NCI-H128 (cell line): Measurements from ENCODE around the gene TYMP.

Experiments used
- DNase-seq: peaks from one replicate; lab custom pipeline; 2025; ENCODE audit not compliant: unreplicated experiment; lab: John Stamatoyannopoulos, UW

Gene TYMP

GRCh38 chr22:50505776-50506610, 23.8 kb downstream of the TYMP start:
- DNase-seq, result no peak

- no peak for DNase-seq
These were observed 24.5 kb downstream of the TYMP start for GRCh38 chr22:50505276-50505775.

GRCh38 chr22:50504369-50505211, 25.2 kb downstream of the TYMP start:
- DNase-seq, result no peak

DNA sequence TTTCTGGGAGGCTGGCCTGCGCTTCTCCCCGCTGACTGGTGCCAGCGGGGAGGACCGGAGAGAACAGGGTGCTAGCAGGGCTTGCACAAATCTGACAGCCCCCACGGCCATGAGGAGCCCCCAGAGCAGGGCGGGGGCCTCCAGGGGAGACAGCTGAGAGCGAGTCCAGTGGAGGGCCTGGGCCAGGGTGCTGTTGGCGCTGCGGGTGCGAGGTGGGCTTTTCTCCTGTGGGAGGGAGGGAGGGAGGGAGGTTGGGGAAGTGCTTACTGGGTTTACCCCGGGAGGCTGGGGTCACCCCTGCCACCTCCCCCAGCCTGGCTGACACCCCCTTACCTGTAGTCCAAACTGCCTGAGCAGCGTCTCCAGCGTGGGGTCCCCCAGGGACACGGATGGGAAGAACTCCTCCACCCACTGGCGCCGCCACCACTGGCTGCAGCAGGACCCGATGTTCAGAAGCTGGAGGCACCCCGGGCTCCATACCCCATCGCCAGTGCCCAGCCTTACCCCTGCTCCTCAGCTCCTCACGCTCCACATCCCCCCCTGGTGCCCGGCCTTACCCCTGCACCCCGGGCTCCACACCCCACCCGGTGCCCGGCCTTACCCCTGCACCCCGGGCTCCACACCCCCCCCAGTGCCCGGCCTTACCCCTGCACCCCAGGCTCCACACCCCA, 26.2 kb downstream of the TYMP start:
- no peak for DNase-seq

DNA sequence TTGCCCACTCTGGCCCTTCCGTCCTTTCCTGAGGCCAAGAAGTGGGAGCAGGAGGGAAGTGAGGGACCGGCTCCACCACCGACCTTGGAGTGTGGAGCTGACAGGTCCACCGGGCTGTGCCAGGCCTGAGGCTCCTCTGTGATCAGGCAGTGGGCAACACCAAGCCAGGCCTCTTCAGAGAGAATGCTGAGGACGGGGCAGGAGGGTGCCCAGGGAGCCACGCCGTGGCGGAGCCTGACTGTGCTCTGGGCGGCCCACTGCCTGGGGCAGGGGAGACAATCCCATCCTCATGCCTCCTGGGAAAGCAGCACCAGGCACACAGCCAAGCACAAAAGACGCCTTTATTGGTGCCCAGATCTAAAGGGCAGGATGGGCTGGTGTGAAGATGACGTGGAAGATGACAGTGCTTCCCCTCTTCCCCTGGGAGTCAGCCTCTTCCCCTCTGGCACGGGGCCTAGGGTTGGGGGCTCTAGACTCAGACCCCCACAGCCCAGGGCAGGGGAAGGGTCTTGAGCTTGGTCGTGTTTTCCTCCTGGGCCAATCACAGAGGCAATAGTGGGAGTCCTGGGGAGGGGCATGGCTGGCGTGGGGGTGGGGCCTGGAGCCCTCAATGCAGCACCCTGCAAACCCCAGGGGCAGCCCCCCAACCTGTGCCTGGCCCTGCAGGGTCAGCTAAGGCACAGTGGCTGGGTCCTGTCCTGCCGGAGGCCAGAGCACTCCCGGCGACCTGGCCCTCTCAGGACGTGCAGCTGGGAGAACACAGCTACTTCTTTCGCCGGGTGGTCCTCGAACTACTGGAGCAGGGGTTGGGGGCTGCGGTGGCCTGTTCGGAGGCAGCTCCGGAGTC, 27.0 kb downstream of the TYMP start:
- no peak for DNase-seq

GRCh38 chr22:50502096-50502495, 27.7 kb downstream of the TYMP start:
- no peak for DNase-seq

GRCh38 chr22:50500452-50500851, 29.4 kb downstream of the TYMP start:
- DNase-seq, result no peak

DNA sequence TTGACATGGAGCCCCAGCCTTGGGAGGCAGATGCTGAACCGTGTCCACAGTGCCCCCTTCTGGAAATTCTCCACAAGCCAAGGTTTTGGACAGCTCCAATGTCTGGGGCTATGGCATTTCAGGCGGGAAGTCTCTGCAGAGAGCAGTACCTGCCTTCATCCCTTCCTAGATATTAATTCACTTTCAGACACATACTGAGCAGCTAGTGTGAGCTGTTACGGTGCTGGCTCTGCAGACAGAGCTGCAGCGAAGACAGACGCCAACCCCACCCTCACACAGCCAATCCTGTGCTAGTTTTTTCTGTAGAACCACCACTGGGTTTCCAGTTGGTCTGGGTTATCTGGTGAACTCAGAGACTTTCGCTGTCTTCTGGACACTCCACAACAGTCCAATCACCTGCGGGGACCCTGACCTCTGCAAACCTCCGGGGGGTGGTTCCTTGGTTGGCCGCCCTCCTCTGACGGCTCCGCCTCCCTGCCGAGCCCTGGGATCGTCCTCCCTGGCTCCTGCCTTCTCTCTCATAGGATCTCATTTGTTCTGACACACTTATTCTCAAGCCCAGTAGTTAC, 31.4 kb downstream of the TYMP start:
- no peak for DNase-seq

DNA sequence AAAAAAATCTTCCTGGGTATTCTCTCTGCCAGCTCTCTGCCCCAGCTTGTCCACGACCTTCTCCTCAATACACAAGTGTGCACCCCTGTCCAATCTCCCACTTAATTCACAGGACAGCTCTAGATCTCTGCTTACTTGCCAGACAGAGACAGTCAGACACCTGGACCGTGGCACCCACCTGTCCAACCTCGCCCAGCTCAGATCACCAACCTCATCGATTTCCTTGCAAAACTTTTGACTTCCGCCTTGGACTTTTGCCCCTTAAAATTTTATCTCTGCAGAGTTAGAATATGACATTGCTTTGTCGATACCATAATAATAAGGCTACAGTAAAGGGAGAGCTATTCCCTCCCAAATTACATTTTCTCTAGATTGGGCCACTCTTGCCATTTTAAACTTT, 32.7 kb downstream of the TYMP start:
- DNase-seq, result no peak

DNA sequence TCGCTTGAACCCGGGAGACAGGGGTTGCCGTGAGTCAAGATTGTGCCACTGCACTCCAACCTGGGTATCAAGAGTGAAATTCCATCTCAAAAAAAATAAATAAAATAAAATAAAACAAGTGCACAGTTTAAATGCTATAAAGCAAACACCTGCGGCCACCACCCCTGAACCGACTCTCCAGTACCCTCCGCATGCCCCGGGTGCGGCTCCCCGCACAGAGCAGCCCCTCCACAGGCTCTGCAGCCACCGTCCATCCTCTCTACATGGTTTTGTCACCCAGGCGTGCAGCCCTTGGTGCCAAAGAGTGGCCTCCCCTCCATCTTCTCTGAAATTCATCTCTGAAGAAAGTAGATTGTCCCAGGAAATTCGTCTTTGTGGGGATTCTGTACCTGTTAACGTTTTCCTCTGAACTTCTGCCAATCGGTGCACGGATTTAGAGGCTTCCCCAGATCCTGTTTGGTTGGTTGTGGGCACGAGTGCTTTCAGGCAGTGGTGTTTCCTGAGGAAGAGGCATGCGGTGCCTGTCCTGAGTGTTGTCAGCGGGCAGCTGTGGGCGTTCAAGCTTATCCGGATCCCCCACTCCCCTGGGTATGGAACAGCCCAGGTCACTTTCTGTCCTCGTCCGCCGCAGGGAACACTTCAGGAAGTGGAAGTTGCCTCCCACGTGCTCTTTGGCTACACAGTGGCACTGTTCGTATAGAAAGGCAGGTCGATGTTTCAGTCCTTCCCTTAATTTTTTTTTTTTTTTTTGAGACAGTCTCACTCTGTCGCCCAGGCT, 39.1 kb downstream of the TYMP start:
- DNase-seq, result no peak

DNA sequence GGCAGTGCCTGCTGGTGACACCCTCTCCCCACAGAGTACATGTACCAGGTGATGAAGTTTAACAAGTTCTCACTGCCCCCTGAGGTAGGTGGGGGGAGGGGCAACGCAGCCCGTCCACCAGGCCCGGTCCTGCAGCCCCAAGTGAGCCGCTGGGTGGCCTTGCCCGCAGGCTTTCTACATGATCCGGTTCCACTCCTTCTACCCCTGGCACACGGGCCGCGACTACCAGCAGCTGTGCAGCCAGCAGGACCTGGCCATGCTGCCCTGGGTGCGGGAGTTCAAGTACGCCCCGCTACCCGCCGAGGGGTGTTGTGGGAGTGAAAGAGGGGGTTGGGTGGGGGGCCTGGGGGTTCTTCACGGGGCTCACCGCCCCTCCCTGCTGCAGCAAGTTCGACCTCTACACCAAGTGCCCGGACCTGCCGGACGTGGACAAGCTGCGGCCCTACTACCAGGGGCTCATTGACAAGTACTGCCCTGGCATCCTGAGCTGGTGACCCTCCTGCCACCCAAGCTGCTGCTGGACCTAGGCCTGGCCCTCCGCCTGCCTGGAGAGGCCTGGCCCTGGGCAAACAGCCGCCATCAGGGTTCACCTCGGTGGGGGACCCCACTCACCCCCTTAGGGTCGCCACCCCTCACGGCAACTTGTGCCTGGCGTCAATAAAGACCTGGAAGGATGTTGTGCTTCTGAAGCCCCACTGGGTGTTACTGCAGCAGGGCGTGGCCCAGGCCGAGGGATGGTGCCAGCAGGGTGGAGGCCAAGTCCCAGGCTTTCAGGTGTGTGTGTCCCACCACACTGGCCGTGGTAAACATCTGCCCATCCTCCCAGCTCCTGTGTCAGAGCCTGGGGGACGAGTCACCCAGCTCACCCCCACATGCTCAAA, 40.2 kb downstream of the TYMP start:
- DNase-seq, result no peak

DNA sequence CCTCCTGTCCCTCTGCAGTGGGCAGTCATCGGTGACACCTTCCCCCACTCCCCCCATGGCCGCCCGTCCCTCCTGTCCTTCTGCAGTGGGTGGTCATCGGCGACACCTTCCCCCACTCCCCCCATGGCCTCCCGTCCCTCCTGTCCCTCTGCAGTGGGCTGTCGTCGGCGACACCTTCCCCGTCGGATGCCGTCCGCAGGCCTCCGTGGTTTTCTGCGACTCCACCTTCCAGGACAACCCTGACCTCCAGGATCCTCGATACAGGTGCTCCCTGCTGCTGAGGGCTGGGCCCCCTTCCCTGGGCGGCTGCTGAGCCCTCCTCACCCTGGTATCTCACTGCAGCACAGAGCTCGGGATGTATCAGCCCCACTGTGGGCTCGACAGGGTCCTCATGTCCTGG, 40.9 kb downstream of the TYMP start:
- no peak for DNase-seq

DNA sequence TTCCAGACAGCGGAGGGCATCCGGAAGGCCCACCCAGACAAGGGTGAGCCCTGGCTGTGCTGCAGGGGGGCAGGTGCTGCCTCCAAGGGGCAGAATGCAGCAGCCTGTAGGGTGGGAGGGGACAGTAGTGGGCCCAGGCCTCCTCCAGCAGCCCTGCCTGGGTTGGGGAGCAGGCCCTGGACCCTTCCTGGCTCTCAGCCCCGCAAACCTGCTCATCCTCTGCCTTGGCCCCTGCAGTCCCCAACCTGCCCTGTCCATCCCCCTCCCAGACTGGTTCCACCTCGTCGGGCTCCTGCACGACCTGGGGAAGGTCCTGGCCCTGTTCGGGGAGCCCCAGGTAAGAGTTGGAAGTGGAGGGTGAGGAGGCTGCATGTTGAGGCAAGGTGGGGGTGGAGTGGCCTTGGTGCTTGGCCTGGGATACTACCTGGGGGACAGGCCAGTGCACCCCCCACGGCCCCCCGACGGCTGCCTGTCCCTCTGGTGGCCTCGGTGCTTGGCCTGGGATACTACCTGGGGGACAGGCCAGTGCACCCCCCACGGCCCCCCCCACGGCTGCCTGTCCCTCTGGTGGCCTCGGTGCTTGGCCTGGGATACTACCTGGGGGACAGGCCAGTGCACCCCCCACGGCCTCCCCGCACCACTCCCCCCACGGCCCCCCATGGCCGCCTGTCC, 41.7 kb downstream of the TYMP start:
- no peak for DNase-seq

DNA sequence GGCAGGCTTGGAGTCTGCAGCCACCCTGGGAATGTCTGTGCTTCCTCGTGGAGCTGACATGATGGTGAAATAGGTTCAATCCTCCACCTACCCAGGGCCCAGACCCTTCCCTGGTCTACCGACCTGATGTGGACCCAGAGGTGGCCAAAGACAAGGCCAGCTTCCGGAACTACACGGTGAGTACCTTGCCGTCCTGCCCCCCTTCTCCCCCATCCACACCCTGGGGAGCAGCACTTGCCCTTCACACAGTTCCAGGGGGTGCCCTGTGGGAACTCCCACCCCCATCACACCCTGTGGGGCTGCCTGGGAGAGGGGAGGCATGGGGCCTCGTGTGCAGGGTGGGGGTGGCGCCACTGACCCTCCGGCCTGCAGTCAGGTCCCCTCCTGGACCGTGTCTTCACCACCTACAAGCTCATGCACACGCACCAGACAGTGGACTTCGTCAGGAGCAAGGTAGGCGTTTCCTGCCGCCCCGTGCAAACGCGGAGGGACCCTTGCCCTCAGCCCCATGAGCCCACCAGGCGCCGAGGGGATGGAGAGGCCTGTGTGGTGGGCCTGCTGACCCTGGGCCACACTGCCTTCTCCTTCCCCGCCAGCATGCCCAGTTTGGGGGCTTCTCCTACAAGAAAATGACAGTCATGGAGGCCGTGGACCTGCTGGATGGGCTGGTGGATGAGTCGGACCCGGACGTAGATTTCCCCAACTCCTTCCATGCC, 42.4 kb downstream of the TYMP start:
- DNase-seq, result no peak

GRCh38 chr22:50486561-50487289, 43.1 kb downstream of the TYMP start, which contains the start of gene MIOX:
TSS of gene MIOX (plus strand) at chr22:50486859. CDS start at chr22:50486898, 39 bp downstream.
- no peak for DNase-seq
